Retina (tissue), 1 donor: ENCODE data around the gene MC5R.

Source experiments
- DNase-seq: peaks from one replicate; pipeline ENCODE4 v3.0.0-alpha.2; 2016

Gene MC5R

GRCh38 chr18:13823707-13824395 lies at the start of gene MC5R:
MC5R (plus strand) TSS chr18:13824149; CDS start chr18:13825766, 1,617 bp downstream.
- DNase-seq: peak; percentile 89

GRCh38 chr18:13775058-13775457 lies 48.9 kb upstream of the MC5R start:
- no peak for DNase-seq

- no peak for DNase-seq
These were observed 32.8 kb upstream of the MC5R start for GRCh38 chr18:13791181-13791580.

- DNase-seq: no peak
These were observed 30.1 kb upstream of the MC5R start for GRCh38 chr18:13793819-13794218.

- DNase-seq: no peak
These were observed 27.4 kb upstream of the MC5R start for GRCh38 chr18:13796515-13796914.

GRCh38 chr18:13797157-13797611 lies 26.8 kb upstream of the MC5R start:
- no peak for DNase-seq

- no peak for DNase-seq
These were observed 24.6 kb upstream of the MC5R start for GRCh38 chr18:13799396-13799795.

- DNase-seq: peak; percentile 86
These were observed 23.3 kb upstream of the MC5R start for GRCh38 chr18:13800505-13801259.

GRCh38 chr18:13801260-13801601 lies 22.7 kb upstream of the MC5R start:
- DNase-seq: no peak

- DNase-seq: no peak
These were observed 19.6 kb upstream of the MC5R start for GRCh38 chr18:13804305-13804704.

GRCh38 chr18:13808294-13809042 lies 15.5 kb upstream of the MC5R start:
- no peak for DNase-seq

GRCh38 chr18:13809043-13809430 lies 14.9 kb upstream of the MC5R start:
- no peak for DNase-seq

GRCh38 chr18:13809531-13810255 lies 14.3 kb upstream of the MC5R start:
- no peak for DNase-seq

- no peak for DNase-seq
These were observed 12.9 kb upstream of the MC5R start for GRCh38 chr18:13810950-13811485.

- DNase-seq: no peak
These were observed 12.0 kb upstream of the MC5R start for GRCh38 chr18:13811993-13812392.

GRCh38 chr18:13813271-13813849 lies 10.6 kb upstream of the MC5R start:
- peak; percentile 73 for DNase-seq

GRCh38 chr18:13826209-13826608 lies 2.3 kb downstream of the MC5R start:
- DNase-seq: no peak

- no peak for DNase-seq
These were observed 8.0 kb downstream of the MC5R start for GRCh38 chr18:13831864-13832508.

GRCh38 chr18:13834496-13835015 lies 10.6 kb downstream of the MC5R start:
- DNase-seq: peak; percentile 49

- peak; percentile 61 for DNase-seq
These were observed 11.3 kb downstream of the MC5R start for GRCh38 chr18:13835202-13835601.

- no peak for DNase-seq
These were observed 12.6 kb downstream of the MC5R start for GRCh38 chr18:13836559-13836958.

- DNase-seq: no peak
These were observed 25.8 kb downstream of the MC5R start for GRCh38 chr18:13849791-13850190.
